GM23338 (cell line): ENCODE measurements around the gene KCNB1. TPM values are rescaled to one million over a fixed set of nuclear protein-coding genes. Genes with fewer than 3 reads are reported as not detected.

Experiments used
- ATAC-seq: fragments of 200-7000 bp; cut with Tn5 transposase; 3 replicates; pipeline ENCODE4 v1.9.1; 2020
- DNase-seq: peaks from one replicate; pipeline ENCODE4 v3.0.0-alpha.2; 2015; ENCODE audit warnings: low spot score
- H2AFZ ChIP-seq: fragments of 200-600 bp; sonication (generic); 2 replicates; pipeline ENCODE4 v1.8.0; 2016; ENCODE audit warnings: antibody characterized with exemption, mild to moderate bottlenecking, moderate library complexity
- H3F3A ChIP-seq: fragments of 200-600 bp; sonication (generic); replicated peaks from 2 replicates; pipeline ENCODE4 v1.8.0; 2017; ENCODE audit warnings: antibody characterized with exemption, mixed run types, low read depth
- H3K27ac ChIP-seq: fragments of 200-600 bp; sonication (generic); 2 replicates; pipeline ENCODE4 v1.6.1; 2016; ENCODE audit warnings: low read depth
- H3K27me3 ChIP-seq: fragments of 200-600 bp; sonication (generic); 2 replicates; pipeline ENCODE4 v1.8.0; 2016; ENCODE audit warnings: mild to moderate bottlenecking, mixed run types, moderate library complexity; ENCODE audit not compliant: insufficient read depth
- H3K36me3 ChIP-seq: fragments of 200-600 bp; sonication (generic); 2 replicates; pipeline ENCODE4 v1.8.0; 2016; ENCODE audit warnings: mild to moderate bottlenecking; ENCODE audit not compliant: insufficient read depth
- H3K4me1 ChIP-seq: fragments of 200-600 bp; sonication (generic); 2 replicates; pipeline ENCODE4 v1.8.0; 2016; ENCODE audit warnings: mild to moderate bottlenecking, moderate library complexity; ENCODE audit not compliant: insufficient read depth
- H3K4me2 ChIP-seq: fragments of 200-600 bp; sonication (generic); 2 replicates; pipeline ENCODE4 v1.7.1; 2017; ENCODE audit warnings: mixed run types
- H3K4me3 ChIP-seq: fragments of 200-600 bp; sonication (generic); 2 replicates; pipeline ENCODE4 v1.6.1; 2016; ENCODE audit warnings: mixed run types
- H3K79me2 ChIP-seq: fragments of 200-600 bp; sonication (generic); replicated peaks from 2 replicates; pipeline ENCODE4 v1.8.0; 2017; ENCODE audit warnings: mild to moderate bottlenecking; ENCODE audit not compliant: insufficient read depth
- H3K9me2 ChIP-seq: fragments of 200-600 bp; sonication (generic); 2 replicates; pipeline ENCODE4 v1.8.0; 2017; ENCODE audit not compliant: insufficient read depth
- H4K20me1 ChIP-seq: fragments of 200-600 bp; sonication (generic); replicated peaks from 2 replicates; pipeline ENCODE4 v1.8.0; 2017; ENCODE audit warnings: mild to moderate bottlenecking; ENCODE audit not compliant: insufficient read depth
- H3K27ac Mint-ChIP-seq: 2 replicates; pipeline ENCODE4 v1.8.0; 2020; ENCODE audit warnings: inconsistent platforms, mild to moderate bottlenecking, moderate library complexity, mixed read lengths
- H3K27me3 Mint-ChIP-seq: 3 replicates; pipeline ENCODE4 v1.8.0; 2022; ENCODE audit warnings: low read depth, mild to moderate bottlenecking, moderate library complexity, mixed read lengths, inconsistent platforms; ENCODE audit not compliant: insufficient read depth, poor library complexity
- H3K36me3 Mint-ChIP-seq: 3 replicates; pipeline ENCODE4 v1.8.0; 2021; ENCODE audit warnings: low read depth, mild to moderate bottlenecking, inconsistent platforms, moderate library complexity, mixed read lengths
- H3K4me1 Mint-ChIP-seq: 3 replicates; pipeline ENCODE4 v1.8.0; 2020; ENCODE audit warnings: mild to moderate bottlenecking, inconsistent platforms, mixed read lengths
- H3K4me3 Mint-ChIP-seq: 3 replicates; pipeline ENCODE4 v1.8.0; 2021; ENCODE audit warnings: moderate library complexity, mild to moderate bottlenecking, inconsistent platforms, mixed read lengths
- H3K9me3 Mint-ChIP-seq: 3 replicates; pipeline ENCODE4 v1.8.0; 2020; ENCODE audit warnings: moderate library complexity, mild to moderate bottlenecking, inconsistent platforms, mixed read lengths
- CREB1 ChIP-seq: fragments of 250-450 bp; sonication (Bioruptor Pico); IDR thresholded peaks from 2 replicates; pipeline ENCODE4 v1.5.0; 2020; ENCODE audit warnings: low read depth, mild to moderate bottlenecking, moderate library complexity
- EZH2phosphoT487 ChIP-seq: fragments of 200-600 bp; sonication (generic); IDR thresholded peaks from one replicate; pipeline ENCODE4 v1.8.1; 2018; ENCODE audit warnings: antibody characterized with exemption; ENCODE audit not compliant: unreplicated experiment
- JUNB ChIP-seq: IDR thresholded peaks from one replicate; pipeline ENCODE4 v1.6.1; 2016; ENCODE audit warnings: antibody characterized with exemption; ENCODE audit not compliant: unreplicated experiment
- NANOG ChIP-seq: IDR thresholded peaks from 2 replicates; pipeline ENCODE4 v1.6.1; 2016; ENCODE audit warnings: antibody characterized with exemption, borderline replicate concordance
- POLR2AphosphoS5 ChIP-seq: IDR thresholded peaks from 2 replicates; pipeline ENCODE4 v1.6.1; 2016; ENCODE audit warnings: antibody characterized with exemption, low read depth
- ZNF114 ChIP-seq: fragments of 250-450 bp; sonication (Bioruptor Pico); IDR thresholded peaks from 2 replicates; pipeline ENCODE4 v1.5.0; 2020; ENCODE audit warnings: mild to moderate bottlenecking, moderate library complexity
- polyA plus RNA-seq: library from polyadenylated mRNA; unstranded; fragments of >200 nt; fragmentation: Nextera tagmentation; extraction: Ambion mirVana; gene quantifications from 2 replicates; pipeline ENCODE4 v1.2.1, GENCODE V29; 2016
- total RNA-seq: library from RNA; depleted of rRNA; stranded (reverse); fragments of >200 nt; shearing (Covaris generic); gene quantifications from 2 replicates; pipeline ENCODE4 v1.2.3, GENCODE V29; 2014
- TF ChIP-seq, protein P1 (sequence below): fragments of 250-450 bp; sonication (Bioruptor Pico); IDR thresholded peaks from 2 replicates; pipeline ENCODE4 v1.5.0; 2020; ENCODE audit warnings: mild to moderate bottlenecking, moderate library complexity
- TF ChIP-seq, protein P2 (sequence below): IDR thresholded peaks from one replicate; pipeline ENCODE4 v1.6.1; 2018; ENCODE audit warnings: antibody characterized with exemption; ENCODE audit not compliant: unreplicated experiment
- TF ChIP-seq, protein P3 (sequence below): IDR thresholded peaks from 2 replicates; pipeline ENCODE4 v1.6.1; 2016; ENCODE audit warnings: antibody characterized with exemption

Gene KCNB1
- total and polyA plus RNA-seq, 2 experiments from 2014 or later = 0.28 to 0.29 TPM

DNA sequence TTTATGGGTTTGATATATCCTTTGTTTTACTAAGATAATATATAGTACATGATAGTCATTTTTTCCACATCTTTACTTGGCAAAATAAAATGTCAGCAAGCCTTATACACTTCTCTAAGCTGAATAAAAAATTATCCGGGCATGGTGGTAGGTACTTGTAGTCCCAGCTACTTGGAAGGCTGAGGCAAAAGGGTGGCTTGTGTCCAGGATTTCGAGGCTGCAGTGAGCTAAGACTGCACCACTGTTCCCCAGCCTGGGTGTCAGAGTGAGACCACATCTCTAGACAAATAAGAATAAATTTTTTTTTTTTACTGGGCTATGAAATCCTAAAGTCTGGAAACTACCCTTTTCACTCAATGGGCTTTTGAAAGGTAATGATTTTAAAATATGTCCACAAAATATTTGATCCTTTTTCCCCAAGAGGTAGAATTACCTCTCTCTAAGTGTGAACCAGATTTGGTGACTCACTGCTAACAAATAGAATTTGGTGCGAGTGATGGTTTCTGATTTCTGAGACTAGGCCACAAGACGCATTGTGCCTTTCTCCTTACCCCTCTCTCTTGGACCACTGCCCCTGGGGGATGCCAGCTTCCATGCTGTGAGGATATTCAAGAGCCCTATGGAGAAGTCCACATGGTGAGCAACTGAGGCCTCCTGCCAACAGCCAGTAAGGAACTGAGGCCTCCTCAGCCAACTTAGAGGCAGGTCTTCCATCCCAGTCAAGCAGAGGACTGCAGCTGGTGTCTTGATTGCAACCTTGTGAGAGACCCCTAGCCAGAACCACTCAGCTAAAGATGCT is 120.4 kb downstream of the KCNB1 start (continued):
- TF ChIP-seq CREB1 (CRISPR knock-in tag) (no peak), JUNB (no peak), EZH2phosphoT487 (no peak), NANOG (no peak)
- TF ChIP-seq, protein P1, sequence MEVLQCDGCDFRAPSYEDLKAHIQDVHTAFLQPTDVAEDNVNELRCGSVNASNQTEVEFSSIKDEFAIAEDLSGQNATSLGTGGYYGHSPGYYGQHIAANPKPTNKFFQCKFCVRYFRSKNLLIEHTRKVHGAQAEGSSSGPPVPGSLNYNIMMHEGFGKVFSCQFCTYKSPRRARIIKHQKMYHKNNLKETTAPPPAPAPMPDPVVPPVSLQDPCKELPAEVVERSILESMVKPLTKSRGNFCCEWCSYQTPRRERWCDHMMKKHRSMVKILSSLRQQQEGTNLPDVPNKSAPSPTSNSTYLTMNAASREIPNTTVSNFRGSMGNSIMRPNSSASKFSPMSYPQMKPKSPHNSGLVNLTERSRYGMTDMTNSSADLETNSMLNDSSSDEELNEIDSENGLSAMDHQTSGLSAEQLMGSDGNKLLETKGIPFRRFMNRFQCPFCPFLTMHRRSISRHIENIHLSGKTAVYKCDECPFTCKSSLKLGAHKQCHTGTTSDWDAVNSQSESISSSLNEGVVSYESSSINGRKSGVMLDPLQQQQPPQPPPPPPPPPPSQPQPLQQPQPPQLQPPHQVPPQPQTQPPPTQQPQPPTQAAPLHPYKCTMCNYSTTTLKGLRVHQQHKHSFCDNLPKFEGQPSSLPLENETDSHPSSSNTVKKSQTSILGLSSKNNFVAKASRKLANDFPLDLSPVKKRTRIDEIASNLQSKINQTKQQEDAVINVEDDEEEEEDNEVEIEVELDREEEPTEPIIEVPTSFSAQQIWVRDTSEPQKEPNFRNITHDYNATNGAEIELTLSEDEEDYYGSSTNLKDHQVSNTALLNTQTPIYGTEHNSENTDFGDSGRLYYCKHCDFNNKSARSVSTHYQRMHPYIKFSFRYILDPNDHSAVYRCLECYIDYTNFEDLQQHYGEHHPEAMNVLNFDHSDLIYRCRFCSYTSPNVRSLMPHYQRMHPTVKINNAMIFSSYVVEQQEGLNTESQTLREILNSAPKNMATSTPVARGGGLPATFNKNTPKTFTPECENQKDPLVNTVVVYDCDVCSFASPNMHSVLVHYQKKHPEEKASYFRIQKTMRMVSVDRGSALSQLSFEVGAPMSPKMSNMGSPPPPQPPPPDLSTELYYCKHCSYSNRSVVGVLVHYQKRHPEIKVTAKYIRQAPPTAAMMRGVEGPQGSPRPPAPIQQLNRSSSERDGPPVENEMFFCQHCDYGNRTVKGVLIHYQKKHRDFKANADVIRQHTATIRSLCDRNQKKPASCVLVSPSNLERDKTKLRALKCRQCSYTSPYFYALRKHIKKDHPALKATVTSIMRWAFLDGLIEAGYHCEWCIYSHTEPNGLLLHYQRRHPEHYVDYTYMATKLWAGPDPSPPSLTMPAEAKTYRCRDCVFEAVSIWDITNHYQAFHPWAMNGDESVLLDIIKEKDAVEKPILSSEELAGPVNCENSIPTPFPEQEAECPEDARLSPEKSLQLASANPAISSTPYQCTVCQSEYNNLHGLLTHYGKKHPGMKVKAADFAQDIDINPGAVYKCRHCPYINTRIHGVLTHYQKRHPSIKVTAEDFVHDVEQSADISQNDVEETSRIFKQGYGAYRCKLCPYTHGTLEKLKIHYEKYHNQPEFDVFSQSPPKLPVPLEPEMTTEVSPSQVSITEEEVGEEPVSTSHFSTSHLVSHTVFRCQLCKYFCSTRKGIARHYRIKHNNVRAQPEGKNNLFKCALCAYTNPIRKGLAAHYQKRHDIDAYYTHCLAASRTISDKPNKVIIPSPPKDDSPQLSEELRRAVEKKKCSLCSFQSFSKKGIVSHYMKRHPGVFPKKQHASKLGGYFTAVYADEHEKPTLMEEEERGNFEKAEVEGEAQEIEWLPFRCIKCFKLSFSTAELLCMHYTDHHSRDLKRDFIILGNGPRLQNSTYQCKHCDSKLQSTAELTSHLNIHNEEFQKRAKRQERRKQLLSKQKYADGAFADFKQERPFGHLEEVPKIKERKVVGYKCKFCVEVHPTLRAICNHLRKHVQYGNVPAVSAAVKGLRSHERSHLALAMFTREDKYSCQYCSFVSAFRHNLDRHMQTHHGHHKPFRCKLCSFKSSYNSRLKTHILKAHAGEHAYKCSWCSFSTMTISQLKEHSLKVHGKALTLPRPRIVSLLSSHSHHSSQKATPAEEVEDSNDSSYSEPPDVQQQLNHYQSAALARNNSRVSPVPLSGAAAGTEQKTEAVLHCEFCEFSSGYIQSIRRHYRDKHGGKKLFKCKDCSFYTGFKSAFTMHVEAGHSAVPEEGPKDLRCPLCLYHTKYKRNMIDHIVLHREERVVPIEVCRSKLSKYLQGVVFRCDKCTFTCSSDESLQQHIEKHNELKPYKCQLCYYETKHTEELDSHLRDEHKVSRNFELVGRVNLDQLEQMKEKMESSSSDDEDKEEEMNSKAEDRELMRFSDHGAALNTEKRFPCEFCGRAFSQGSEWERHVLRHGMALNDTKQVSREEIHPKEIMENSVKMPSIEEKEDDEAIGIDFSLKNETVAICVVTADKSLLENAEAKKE (CRISPR knock-in tag) = no peak

DNA sequence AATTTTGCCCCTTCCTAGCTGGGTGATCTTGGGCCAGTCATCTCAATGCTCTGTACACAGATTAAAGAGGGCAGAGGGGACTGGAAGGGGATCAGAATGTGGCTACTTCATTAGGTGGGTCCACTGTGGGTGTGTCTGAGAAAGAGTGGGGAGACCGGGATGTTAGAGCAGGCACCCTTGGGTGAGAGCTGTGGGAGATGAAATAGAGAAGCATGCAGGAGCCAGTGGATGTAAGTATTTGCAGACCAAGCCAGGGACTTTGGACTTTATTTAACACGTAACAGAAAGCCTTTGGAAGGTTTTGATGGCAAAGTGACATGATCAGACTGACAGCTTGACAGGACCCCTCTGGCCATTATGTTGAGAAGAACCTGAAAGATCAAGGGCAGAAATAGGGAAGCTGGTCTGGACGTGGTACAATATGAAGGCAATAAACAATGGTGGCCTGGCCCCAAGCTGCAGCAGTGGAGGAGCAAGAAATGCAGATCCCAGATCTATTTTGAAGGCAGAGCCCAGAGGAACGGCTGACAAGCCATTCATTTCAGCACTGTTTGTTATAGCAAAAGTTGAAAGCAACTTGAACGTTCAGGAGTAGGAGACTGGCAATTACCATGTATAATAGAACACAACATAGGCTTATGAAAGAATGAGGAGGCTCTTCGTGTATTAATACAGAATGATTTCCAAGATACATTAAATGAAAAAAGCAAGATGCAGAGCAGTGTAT is 122.1 kb downstream of the KCNB1 start:
- Histone ChIP-seq H3K4me3 (no peak overlapping the region), H4K20me1 (no peaks in the 10 kb centered on the region), H3K27ac (no peak overlapping the region), H3K4me2 (no peak overlapping the region), H3K27me3 (no peaks in the 10 kb centered on the region), H3K9me2 (peaks cover 5% of the 10 kb centered on the region; the same call in 1 of the 2 replicates), H3K36me3 (no peaks in the 10 kb centered on the region), H3K79me2 (no peaks in the 10 kb centered on the region), H3F3A (no peaks in the 10 kb centered on the region), H2AFZ (no peak overlapping the region), H3K4me1 (no peaks in the 10 kb centered on the region)
- Mint-ChIP-seq H3K4me3 (no peak overlapping the region), H3K9me3 (no peaks in the 10 kb centered on the region), H3K27me3 (peaks cover 8% of the 10 kb centered on the region), H3K36me3 (no peaks in the 10 kb centered on the region), H3K4me1 (no peaks in the 10 kb centered on the region), H3K27ac (no peak overlapping the region)
- ATAC-seq = no peak
- DNase-seq = no peak
- TF ChIP-seq ZNF114 (CRISPR knock-in tag) (no peak), JUNB (no peak), POLR2AphosphoS5 (no peak), EZH2phosphoT487 (no peak)
- TF ChIP-seq, protein P2, sequence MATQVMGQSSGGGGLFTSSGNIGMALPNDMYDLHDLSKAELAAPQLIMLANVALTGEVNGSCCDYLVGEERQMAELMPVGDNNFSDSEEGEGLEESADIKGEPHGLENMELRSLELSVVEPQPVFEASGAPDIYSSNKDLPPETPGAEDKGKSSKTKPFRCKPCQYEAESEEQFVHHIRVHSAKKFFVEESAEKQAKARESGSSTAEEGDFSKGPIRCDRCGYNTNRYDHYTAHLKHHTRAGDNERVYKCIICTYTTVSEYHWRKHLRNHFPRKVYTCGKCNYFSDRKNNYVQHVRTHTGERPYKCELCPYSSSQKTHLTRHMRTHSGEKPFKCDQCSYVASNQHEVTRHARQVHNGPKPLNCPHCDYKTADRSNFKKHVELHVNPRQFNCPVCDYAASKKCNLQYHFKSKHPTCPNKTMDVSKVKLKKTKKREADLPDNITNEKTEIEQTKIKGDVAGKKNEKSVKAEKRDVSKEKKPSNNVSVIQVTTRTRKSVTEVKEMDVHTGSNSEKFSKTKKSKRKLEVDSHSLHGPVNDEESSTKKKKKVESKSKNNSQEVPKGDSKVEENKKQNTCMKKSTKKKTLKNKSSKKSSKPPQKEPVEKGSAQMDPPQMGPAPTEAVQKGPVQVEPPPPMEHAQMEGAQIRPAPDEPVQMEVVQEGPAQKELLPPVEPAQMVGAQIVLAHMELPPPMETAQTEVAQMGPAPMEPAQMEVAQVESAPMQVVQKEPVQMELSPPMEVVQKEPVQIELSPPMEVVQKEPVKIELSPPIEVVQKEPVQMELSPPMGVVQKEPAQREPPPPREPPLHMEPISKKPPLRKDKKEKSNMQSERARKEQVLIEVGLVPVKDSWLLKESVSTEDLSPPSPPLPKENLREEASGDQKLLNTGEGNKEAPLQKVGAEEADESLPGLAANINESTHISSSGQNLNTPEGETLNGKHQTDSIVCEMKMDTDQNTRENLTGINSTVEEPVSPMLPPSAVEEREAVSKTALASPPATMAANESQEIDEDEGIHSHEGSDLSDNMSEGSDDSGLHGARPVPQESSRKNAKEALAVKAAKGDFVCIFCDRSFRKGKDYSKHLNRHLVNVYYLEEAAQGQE = no peak
- TF ChIP-seq, protein P3, sequence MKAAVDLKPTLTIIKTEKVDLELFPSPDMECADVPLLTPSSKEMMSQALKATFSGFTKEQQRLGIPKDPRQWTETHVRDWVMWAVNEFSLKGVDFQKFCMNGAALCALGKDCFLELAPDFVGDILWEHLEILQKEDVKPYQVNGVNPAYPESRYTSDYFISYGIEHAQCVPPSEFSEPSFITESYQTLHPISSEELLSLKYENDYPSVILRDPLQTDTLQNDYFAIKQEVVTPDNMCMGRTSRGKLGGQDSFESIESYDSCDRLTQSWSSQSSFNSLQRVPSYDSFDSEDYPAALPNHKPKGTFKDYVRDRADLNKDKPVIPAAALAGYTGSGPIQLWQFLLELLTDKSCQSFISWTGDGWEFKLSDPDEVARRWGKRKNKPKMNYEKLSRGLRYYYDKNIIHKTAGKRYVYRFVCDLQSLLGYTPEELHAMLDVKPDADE = no peak
